Spleen (tissue), 11 donors: ENCODE results near the gene RNF130. TPM values are rescaled to one million over a fixed set of nuclear protein-coding genes. Genes with fewer than 3 reads are reported as not detected.
A peak's percentile ranks its signal among the peaks of the same experiment; 100 is the strongest.

Source experiments
- DNase-seq: peaks from one replicate; pipeline ENCODE4 v3.0.0-alpha.2; 2020
- H3K27ac ChIP-seq, 8 donors: fragments of 200-600 bp; sonication (generic) in 7 of 8; 1 replicate in 4 of 8; 2 replicates in 4 of 8; pipeline versions ENCODE4 v1.5.0 to v1.8.0; 2016 to 2021; ENCODE audit warnings: inconsistent platforms in 4 of 8, mild to moderate bottlenecking in 4 of 8, moderate library complexity in 1 of 8
- H3K27me3 ChIP-seq, 7 donors: fragments of 200-600 bp; sonication (generic) in 6 of 7; replicated peaks in 1 of 7; 1 replicate in 4 of 7; 2 replicates in 3 of 7; pipeline versions ENCODE4 v1.5.0 to v1.8.0; 2016 to 2021; ENCODE audit warnings: inconsistent platforms in 3 of 7, mild to moderate bottlenecking in 1 of 7
- H3K36me3 ChIP-seq, 6 donors: fragments of 200-600 bp; sonication (generic) in 5 of 6; 1 replicate in 4 of 6; 2 replicates in 2 of 6; pipeline versions ENCODE4 v1.5.0 to v1.8.0; 2016 to 2021; ENCODE audit warnings: inconsistent platforms in 2 of 6
- H3K4me1 ChIP-seq, 6 donors: fragments of 200-600 bp; sonication (generic) in 5 of 6; 1 replicate in 3 of 6; 2 replicates in 3 of 6; pipeline versions ENCODE4 v1.5.0 to v1.8.0; 2016 to 2021; ENCODE audit warnings: inconsistent platforms in 3 of 6
- H3K4me3 ChIP-seq, 8 donors: fragments of 200-600 bp; sonication (generic) in 7 of 8; 1 replicate in 4 of 8; 2 replicates in 4 of 8; pipeline versions ENCODE4 v1.5.0 to v1.8.0; 2016 to 2021; ENCODE audit warnings: inconsistent platforms in 4 of 8, mild to moderate bottlenecking in 4 of 8, moderate library complexity in 2 of 8
- H3K9me3 ChIP-seq, 8 donors: fragments of 200-600 bp; sonication (generic) in 7 of 8; 1 replicate in 4 of 8; 2 replicates in 4 of 8; pipeline versions ENCODE4 v1.5.0 to v1.8.0; 2016 to 2021; ENCODE audit warnings: inconsistent platforms in 4 of 8
- CTCF ChIP-seq, 11 experiments: fragments of 200-600 bp in 7 of 11; fragments of 450-650 bp in 4 of 11; sonication (generic) in 4 of 11; IDR thresholded peaks in 8 of 11; conservative IDR thresholded peaks in 3 of 11; 1 replicate in 7 of 11; 2 replicates in 4 of 11; pipeline versions ENCODE4 v1.4.0 to v1.8.0; 2016 to 2021; ENCODE audit warnings: antibody characterized with exemption in 11 of 11, inconsistent platforms in 4 of 11, mild to moderate bottlenecking in 1 of 11
- POLR2A ChIP-seq, 3 donors: fragments of 450-650 bp; IDR thresholded peaks; one replicate each; pipeline ENCODE4 v1.5.1; 2017; ENCODE audit warnings: antibody characterized with exemption in 3 of 3, mild to moderate bottlenecking in 1 of 3
- POLR2AphosphoS5 ChIP-seq, 3 donors: sonication (generic); formaldehyde crosslinking; IDR thresholded peaks; one replicate each; pipeline ENCODE4 v1.5.1; 2017; ENCODE audit warnings: antibody characterized with exemption in 3 of 3
- WGBS, 5 donors: extraction: QIAGEN DNeasy Blood & Tissue Kit in 3 of 5; methylation state at CpG; one replicate each; pipeline versions ENCODE4 v1.1.5 to v1.1.7; 2013 to 2018; 5-methylcytosine and 5-hydroxymethylcytosine counted together
- intact Hi-C: fragments of 100-400 bp; cut with DNase I; formaldehyde crosslinking; loops from one replicate; pipeline ENCODE4 v1.15.0; 2023; ENCODE audit warnings: low total_unique reads
- polyA plus RNA-seq, 3 donors: library from polyadenylated mRNA; stranded (reverse); fragments of 200-250 nt; gene quantifications; one replicate each; pipeline ENCODE4 v1.2.1, GENCODE V29; 2013
- total RNA-seq, 7 donors: library from RNA; depleted of rRNA in 3 of 7; stranded (reverse); fragments of >200 nt in 3 of 7; fragmentation: NEBNext Ultra II Directional in 4 of 7; extraction: Animal tissue kit (Norgen Biotek cat#: 25700) in 4 of 7; gene quantifications; one replicate each; pipeline versions ENCODE4 v1.1.0 to v1.2.1, GENCODE V29; 2016 to 2021
- donor health status: healthy with polysubstance abuse.
- donor health status: DM: no; HTN: no; CAD: no; lungs with moderate emphysema.
- donor health status: DM: no; HTN: no; CAD: no.
- donor health status: Bipolar disorder and iron deficiency.
- donor health status: healthy.
- donor health status: DM: no; HTN: no; CAD: no.
- donor health status: DM: yes; HTN: yes; CAD: no.

The RNF130 gene
- total and polyA plus RNA-seq, 10 donors, result 44.1 to 119 (median 82.7) TPM

GRCh38 chr5:180074462-180074861 lies 2.9 kb upstream of the RNF130 start:
- H3K9me3 ChIP-seq, result peaks cover 0 to 4% (median 0%) of the 10 kb centered on the region in 8 donors
- H3K27me3 ChIP-seq, result peaks cover 0 to 22% (median 0%) of the 10 kb centered on the region in 7 donors
- H3K4me3 ChIP-seq, result no peak overlapping the region
- no peaks in the 10 kb centered on the region for H3K36me3 ChIP-seq
- TF ChIP-seq CTCF (IDR thresholded peaks at IDR 0.05 in 8 of 11, conservative IDR thresholded peaks at IDR 0.05 in 3 of 11) (no peak), POLR2AphosphoS5 (IDR thresholded peaks at IDR 0.05) (no peak), POLR2A (IDR thresholded peaks at IDR 0.05) (no peak)
- intact Hi-C loops, result no loop called here
- peaks cover 10 to 28% (median 21%) of the 10 kb centered on the region in 6 donors for H3K4me1 ChIP-seq
- H3K27ac ChIP-seq, result no peak overlapping the region
- 70 to 75% (median 73%) methylated on average over 4 of the region's 4 CpGs for WGBS, 5 donors
- no peak for DNase-seq

- peaks cover 0 to 4% (median 0%) of the 10 kb centered on the region in 8 donors for H3K9me3 ChIP-seq
- H3K4me1 ChIP-seq, result peaks cover 10 to 47% (median 27%) of the 10 kb centered on the region in 6 donors
- H3K27ac ChIP-seq, result peak overlapping the region in 6 of 8 donors; percentile 96 to 98 (median 97)
- H3K36me3 ChIP-seq, result no peaks in the 10 kb centered on the region
- peak overlapping the region in 5 of 8 donors; percentile 68 to 94 (median 82) for H3K4me3 ChIP-seq
- intact Hi-C loops, result no loop called here
- DNase-seq, result peak; percentile 89
- WGBS, 5 donors, result 77 to 86% (median 80%) methylated on average over 20 to 25 of the region's 25 CpGs
- peaks cover 0 to 5% (median 0%) of the 10 kb centered on the region in 7 donors for H3K27me3 ChIP-seq
- TF ChIP-seq POLR2A (IDR thresholded peaks at IDR 0.05), result no peak
- TF ChIP-seq CTCF (IDR thresholded peaks at IDR 0.05 in 8 of 11, conservative IDR thresholded peaks at IDR 0.05 in 3 of 11), result no peak
- no peak for TF ChIP-seq POLR2AphosphoS5 (IDR thresholded peaks at IDR 0.05)
Measured at GRCh38 chr5:180072556-180072955, 997 bp upstream of the RNF130 start.

GRCh38 chr5:180072256-180072548 lies 643 bp upstream of the RNF130 start:
- peak overlapping the region in 7 of 8 donors; percentile 47 to 94 (median 79) for H3K4me3 ChIP-seq
- DNase-seq, result no peak
- H3K9me3 ChIP-seq, result peaks cover 0 to 4% (median 0%) of the 10 kb centered on the region in 8 donors
- peaks cover 10 to 50% (median 27%) of the 10 kb centered on the region in 6 donors for H3K4me1 ChIP-seq
- WGBS, 5 donors, result 17 to 21% (median 20%) methylated on average over 14 of the region's 14 CpGs
- intact Hi-C loops, result no loop called here
- peaks cover 0 to 1% (median 0%) of the 10 kb centered on the region in 7 donors for H3K27me3 ChIP-seq
- peak overlapping the region; percentile 90 to 98 (median 97) for H3K27ac ChIP-seq
- no peaks in the 10 kb centered on the region for H3K36me3 ChIP-seq
- peak in 1 of 3 donors; percentile 45 for TF ChIP-seq POLR2AphosphoS5 (IDR thresholded peaks at IDR 0.05)
- TF ChIP-seq CTCF (IDR thresholded peaks at IDR 0.05 in 8 of 11, conservative IDR thresholded peaks at IDR 0.05 in 3 of 11), result no peak

GRCh38 chr5:180070756-180071530 lies 616 bp downstream of the RNF130 start:
- Histone ChIP-seq H3K9me3 (peaks cover 0 to 4% (median 0%) of the 10 kb centered on the region in 8 donors), H3K36me3 (no peaks in the 10 kb centered on the region), H3K27me3 (no peaks in the 10 kb centered on the region), H3K27ac (peak overlapping the region; percentile 44 to 98 (median 97)), H3K4me3 (peak overlapping the region; percentile 47 to 94 (median 80)), H3K4me1 (peaks cover 10 to 55% (median 27%) of the 10 kb centered on the region in 6 donors)
- intact Hi-C loops, result no loop called here
- TF ChIP-seq CTCF (IDR thresholded peaks at IDR 0.05 in 8 of 11, conservative IDR thresholded peaks at IDR 0.05 in 3 of 11) (no peak), POLR2A (IDR thresholded peaks at IDR 0.05) (no peak), POLR2AphosphoS5 (IDR thresholded peaks at IDR 0.05) (no peak)
- 2 to 5% (median 4%) methylated on average over 18 to 48 of the region's 48 CpGs for WGBS, 5 donors
- no peak for DNase-seq
